HepG2 (cell line): ENCODE data around the gene FANCE. TPM values are rescaled to one million over a fixed set of nuclear protein-coding genes. Genes with fewer than 3 reads are reported as not detected.

Experiments used
- FOSL2 ChIP-seq: sonication (generic); formaldehyde crosslinking; IDR thresholded peaks from 2 replicates; pipeline ENCODE4 v1.4.0; 2020; ENCODE audit warnings: missing genetic modification reagents
- FOXK1 ChIP-seq: sonication (generic); formaldehyde crosslinking; IDR thresholded peaks from 2 replicates; pipeline ENCODE4 v1.4.0; 2020; ENCODE audit warnings: low read depth, missing genetic modification reagents, borderline replicate concordance
- GATAD1 ChIP-seq: IDR thresholded peaks from 2 replicates; pipeline ENCODE4 v1.6.1; 2016; ENCODE audit warnings: missing genetic modification reagents, missing compliant biosample characterization
- HDAC1 ChIP-seq: sonication (generic); formaldehyde crosslinking; IDR thresholded peaks from 2 replicates; pipeline ENCODE4 v1.5.1; 2020; ENCODE audit warnings: mild to moderate bottlenecking, missing genetic modification reagents
- HNF4G ChIP-seq, 2 experiments: sonication (generic) in 1 of 2; formaldehyde crosslinking in 1 of 2; IDR thresholded peaks; 2 replicates each; pipeline versions ENCODE4 v1.4.0 to v1.6.1; 2011 to 2020; ENCODE audit warnings: borderline replicate concordance in 2 of 2, low read depth in 2 of 2, mild to moderate bottlenecking in 2 of 2, low read length in 1 of 2, missing genetic modification reagents in 1 of 2, moderate library complexity in 1 of 2
- HNRNPL ChIP-seq: fragments of 200-400 bp; formaldehyde crosslinking; IDR thresholded peaks from 2 replicates; pipeline ENCODE4 v1.6.1; 2017; ENCODE audit warnings: mild to moderate bottlenecking, low read depth, low read length
- KLF15 ChIP-seq: sonication (generic); formaldehyde crosslinking; IDR thresholded peaks from 2 replicates; pipeline ENCODE4 v1.8.1; 2023; ENCODE audit warnings: borderline replicate concordance, mild to moderate bottlenecking, inconsistent platforms, missing genetic modification reagents, mixed read lengths
- MEIS2 ChIP-seq: sonication (generic); formaldehyde crosslinking; IDR thresholded peaks from 2 replicates; pipeline ENCODE4 v1.9.0; 2021; ENCODE audit warnings: mild to moderate bottlenecking, missing genetic modification reagents
- NPAS2 ChIP-seq: sonication (generic); formaldehyde crosslinking; IDR thresholded peaks from 2 replicates; pipeline ENCODE4 v1.8.0; 2022; ENCODE audit warnings: mild to moderate bottlenecking, missing genetic modification reagents, borderline replicate concordance
- SSRP1 ChIP-seq: IDR thresholded peaks from 2 replicates; pipeline ENCODE4 v1.6.1; 2016; ENCODE audit warnings: control low read depth
- ZHX2 ChIP-seq, 2 experiments: sonication (generic) in 1 of 2; formaldehyde crosslinking in 1 of 2; IDR thresholded peaks; 2 replicates each; pipeline versions ENCODE4 v1.6.1 to v1.9.0; 2014 to 2022; ENCODE audit warnings: antibody characterized with exemption in 1 of 2, borderline replicate concordance in 1 of 2, inconsistent platforms in 1 of 2, low read depth in 1 of 2, missing genetic modification reagents in 1 of 2
- ZKSCAN5 ChIP-seq: sonication (generic); formaldehyde crosslinking; IDR thresholded peaks from 2 replicates; pipeline ENCODE4 v1.5.1; 2020; ENCODE audit warnings: mild to moderate bottlenecking, missing genetic modification reagents
- ZNF646 ChIP-seq: sonication (generic); formaldehyde crosslinking; IDR thresholded peaks from 2 replicates; pipeline ENCODE4 v1.9.0; 2021; ENCODE audit warnings: mild to moderate bottlenecking, missing genetic modification reagents
- polyA plus RNA-seq, 8 experiments: library from polyadenylated mRNA; depleted of rRNA in 3 of 8; stranded (reverse) in 7 of 8; unstranded in 1 of 8; fragments of >200 nt; fragmentation: Illumina TruSeq in 4 of 8; extraction: Trizol in 4 of 8; gene quantifications; 2 replicates each; pipeline versions ENCODE4 v1.2.1 to v1.2.3, GENCODE V29; 2011 to 2016; ENCODE audit warnings: low read depth in 4 of 8, missing spikeins in 1 of 8, mixed read lengths in 1 of 8; ENCODE audit not compliant: insufficient read depth in 1 of 8
- total RNA-seq, 5 experiments: library from RNA; depleted of rRNA; stranded (reverse); fragments of >200 nt; fragmentation: Illumina TruSeq; extraction: Trizol; gene quantifications; 2 replicates each; pipeline ENCODE4 v1.2.3, GENCODE V29; 2016; ENCODE audit warnings: low read depth in 1 of 5

FANCE gene
- total and polyA plus RNA-seq, 2 of the 13 experiments (the other 11 are each of a cell fraction or from before 2014, with no cell fraction given) = 7.1 to 11.2 TPM

GRCh38 chr6:35452183-35453090 lies at the start of gene FANCE (continued):
- TF ChIP-seq ZHX2 (IDR thresholded peaks at IDR 0.05; ENCODE audit: low read depth) (peak; percentile 76; the same call in 1 of the 2 replicates), ZHX2 (CRISPR knock-in tag; IDR thresholded peaks at IDR 0.05; ENCODE audit: borderline replicate concordance) (no peak; the same call in 1 of the 2 replicates), GATAD1 (CRISPR knock-in tag) (peak; percentile 80), ZKSCAN5 (CRISPR knock-in tag) (0 out of 2 replicates have a peak, but pooled peaks have one; percentile 5), ZNF646 (no peak), SSRP1 (CRISPR knock-in tag) (no peak), MEIS2 (CRISPR knock-in tag) (peak; percentile 80), HNRNPL (no peak), NPAS2 (CRISPR knock-in tag) (no peak), HNF4G (IDR thresholded peaks at IDR 0.05; ENCODE audit: borderline replicate concordance, low read depth, low read length) (no peak), HNF4G (CRISPR knock-in tag; IDR thresholded peaks at IDR 0.05; ENCODE audit: borderline replicate concordance, low read depth) (peak; percentile 75; the same call in 1 of the 2 replicates), FOSL2 (CRISPR knock-in tag) (no peak), HDAC1 (peak; percentile 94), KLF15 (no peak; the same call in 1 of the 2 replicates), FOXK1 (CRISPR knock-in tag) (no peak)
